Upper lobe of left lung (tissue), 4 donors: Measurements from ENCODE around the gene RBM10.

Experiments used
- CTCF ChIP-seq, 6 experiments: fragments of 450-650 bp in 4 of 6; fragments of 200-600 bp in 2 of 6; sonication (generic) in 2 of 6; IDR thresholded peaks; one replicate each; pipeline ENCODE4 v1.5.1; 2016 to 2019; ENCODE audit warnings: antibody characterized with exemption in 6 of 6
- EP300 ChIP-seq, 4 donors: sonication (generic); formaldehyde crosslinking; IDR thresholded peaks; one replicate each; pipeline ENCODE4 v1.5.1; 2017; ENCODE audit warnings: antibody characterized with exemption in 4 of 4, control low read depth in 2 of 4

DNA sequence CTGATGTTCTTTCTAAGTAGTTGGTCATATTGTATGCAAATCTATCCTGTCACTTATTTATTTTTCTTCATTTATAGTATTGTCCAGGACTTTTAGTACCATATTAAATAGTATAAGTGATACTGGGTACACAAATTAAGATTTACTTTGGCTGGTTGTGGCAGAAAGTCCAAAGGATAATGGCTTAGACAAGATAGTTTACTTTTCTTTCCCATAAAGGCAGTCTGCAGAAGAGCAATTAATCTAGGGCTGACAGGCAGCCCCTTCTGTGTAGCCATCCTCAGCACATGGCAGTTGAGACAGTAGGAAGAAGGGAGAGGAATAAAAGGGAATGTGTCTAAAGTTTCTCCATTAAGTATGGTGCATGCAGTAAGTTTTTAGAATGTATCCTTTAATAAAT lies 6.4 kb downstream of the RBM10 start:
- no peak for TF ChIP-seq EP300 (IDR thresholded peaks at IDR 0.05)
- no peak for TF ChIP-seq CTCF (IDR thresholded peaks at IDR 0.05)
